Activated T-cell treated with anti-CD3 and anti-CD28 coated beads, Interleukin-2, amount 50 U/mL, for 4 hours (primary cell): ENCODE results near the gene IZUMO1. TPM values are rescaled to one million over a fixed set of nuclear protein-coding genes. Genes with fewer than 3 reads are reported as not detected.
A peak's percentile ranks its signal among the peaks of the same experiment; 100 is the strongest.

ENCODE experiments used
- ATAC-seq, 2 donors: fragments of 200-7000 bp; cut with Tn5 transposase; one replicate each; pipeline ENCODE4 v1.10.0; 2021
- DNase-seq: peaks from one replicate; pipeline ENCODE4 v3.0.0-alpha.2; 2020
- H3K27me3 Mint-ChIP-seq: one replicate; pipeline ENCODE4 v1.8.0; 2021; ENCODE audit warnings: low read depth, mixed read lengths
- H3K36me3 Mint-ChIP-seq: one replicate; pipeline ENCODE4 v1.8.0; 2022; ENCODE audit warnings: mixed read lengths; ENCODE audit not compliant: insufficient read depth
- H3K4me1 Mint-ChIP-seq: one replicate; pipeline ENCODE4 v1.8.0; 2021; ENCODE audit warnings: low read depth, mixed read lengths
- H3K4me3 Mint-ChIP-seq: one replicate; pipeline ENCODE4 v1.8.0; 2021; ENCODE audit warnings: mild to moderate bottlenecking, moderate library complexity, mixed read lengths
- H3K9me3 Mint-ChIP-seq: one replicate; pipeline ENCODE4 v1.8.0; 2021; ENCODE audit warnings: mixed read lengths
- total RNA-seq, 3 donors: library from RNA; stranded (reverse); gene quantifications; one replicate each; pipeline ENCODE4 v1.2.1, GENCODE V29; 2021

The IZUMO1 gene
- total RNA-seq, 3 donors from 2014 or later, result not detected

DNA sequence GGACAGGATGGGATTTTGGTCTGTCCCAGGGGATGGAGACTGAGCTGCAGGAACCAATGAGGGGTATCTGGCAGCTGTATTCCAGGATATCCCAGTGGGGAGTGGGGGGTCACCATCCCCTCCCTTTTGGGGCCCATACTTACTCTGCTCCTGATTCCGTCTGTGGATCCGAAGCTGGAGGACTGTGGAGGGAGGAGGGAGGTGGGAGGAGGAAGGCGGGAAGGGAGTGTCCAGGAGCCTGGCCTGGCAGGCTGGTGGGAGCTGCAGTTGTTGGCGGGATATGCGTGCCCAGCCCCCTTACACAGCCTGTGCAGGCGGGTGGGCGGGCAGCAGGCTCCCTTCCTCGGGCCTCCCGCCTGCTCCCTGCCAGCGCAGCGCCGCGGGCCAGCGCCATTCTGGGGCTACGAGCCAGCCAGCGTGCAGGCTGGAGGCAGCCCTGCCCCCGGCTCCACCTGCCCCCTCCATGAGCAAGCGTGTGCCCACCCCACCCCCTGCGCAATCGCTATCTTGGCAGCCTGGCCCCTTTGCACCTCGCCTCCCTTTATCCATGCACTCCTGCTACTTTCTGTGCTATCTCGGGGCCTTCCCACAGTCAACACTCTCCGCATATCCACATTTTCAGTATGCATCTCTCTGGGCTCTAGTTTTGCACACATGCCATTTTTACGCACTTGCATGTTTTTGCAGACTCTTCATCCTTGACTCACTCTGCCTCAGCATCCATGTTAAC is 30.0 kb downstream of the IZUMO1 start:
- ATAC-seq (no peak), DNase-seq (no peak)
- Mint-ChIP-seq H3K4me1 (peaks cover 19% of the 10 kb centered on the region), H3K27me3 (no peaks in the 10 kb centered on the region), H3K36me3 (no peaks in the 10 kb centered on the region), H3K9me3 (no peaks in the 10 kb centered on the region), H3K4me3 (no peak overlapping the region)

DNA sequence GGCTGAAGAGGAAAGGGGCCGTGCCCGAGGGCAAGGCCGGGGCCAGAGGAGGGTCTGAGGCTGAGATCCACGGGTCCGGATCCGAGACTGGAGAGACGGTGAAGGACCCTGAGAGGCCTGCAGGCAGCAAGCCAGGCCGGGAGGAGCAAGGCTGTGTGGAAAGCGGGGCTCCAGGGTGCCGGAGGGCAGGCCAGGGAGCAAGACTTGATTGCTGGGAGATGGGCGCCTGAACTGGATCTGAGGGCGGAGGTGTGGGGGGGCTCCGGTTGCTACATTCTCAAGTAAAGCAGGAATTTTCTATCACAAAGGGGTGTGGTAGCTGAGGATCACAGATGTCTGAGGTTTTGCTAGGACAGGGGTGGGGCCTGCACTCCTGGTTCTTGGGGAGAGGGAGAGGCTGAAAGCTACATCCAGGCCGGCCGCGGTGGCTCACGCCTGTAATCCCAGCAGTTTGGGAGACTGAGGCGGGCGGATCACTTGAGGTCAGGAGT is 31.0 kb downstream of the IZUMO1 start:
- no peak for ATAC-seq
- Mint-ChIP-seq H3K4me1 (peaks cover 13% of the 10 kb centered on the region), H3K4me3 (peak overlapping the region; percentile 31), H3K9me3 (no peaks in the 10 kb centered on the region), H3K36me3 (peaks cover 2% of the 10 kb centered on the region), H3K27me3 (no peaks in the 10 kb centered on the region)
- DNase-seq, result no peak

DNA sequence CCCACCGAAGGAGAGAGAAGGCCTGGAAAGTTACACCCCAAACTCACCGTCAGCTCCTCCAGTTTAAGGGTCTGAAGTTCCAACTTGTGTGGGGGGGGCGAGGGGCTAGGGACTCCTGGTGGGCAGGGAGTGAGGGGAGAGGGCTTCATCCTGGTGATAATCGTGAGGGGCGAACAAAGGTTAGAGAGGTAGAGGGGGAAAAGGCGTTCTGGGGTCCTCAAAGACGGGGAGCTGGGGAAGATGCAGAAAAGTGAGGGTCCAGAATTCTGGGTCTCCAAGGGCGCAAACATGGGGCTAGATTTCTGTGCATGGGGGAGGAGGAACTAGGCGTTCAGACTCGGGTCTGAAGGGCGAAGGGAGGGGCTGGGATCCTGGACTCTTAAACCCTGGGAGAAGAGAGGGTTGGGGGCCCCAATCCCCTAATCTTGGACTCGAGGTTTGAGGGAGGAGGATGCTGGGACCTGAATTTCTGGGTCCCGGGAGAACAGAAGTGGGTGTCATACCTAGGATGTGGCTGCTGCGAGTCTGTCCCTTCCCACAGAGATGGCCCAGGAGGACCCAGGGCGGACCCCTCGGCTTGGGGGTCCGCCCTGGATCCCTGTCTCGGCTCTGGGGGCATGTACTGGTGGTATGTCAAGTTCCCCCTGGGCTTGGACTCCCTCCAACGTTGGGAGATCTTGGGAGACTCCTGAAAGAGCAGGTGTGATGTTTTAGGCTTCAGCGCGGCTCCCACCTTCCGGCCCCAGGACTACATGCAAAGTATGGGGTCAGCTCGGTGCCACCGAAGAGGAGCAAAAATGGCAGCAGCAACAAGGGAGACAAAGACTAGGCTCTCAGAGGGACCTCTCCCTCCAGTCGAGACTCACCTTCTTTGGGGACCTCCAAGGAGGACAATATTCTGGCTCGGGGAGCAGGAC is 31.7 kb downstream of the IZUMO1 start:
- no peaks in the 10 kb centered on the region for H3K27me3 Mint-ChIP-seq
- DNase-seq (no peak), ATAC-seq (no peak)
- no peaks in the 10 kb centered on the region for H3K9me3 Mint-ChIP-seq
- H3K36me3 Mint-ChIP-seq, result peaks cover 2% of the 10 kb centered on the region
- H3K4me3 Mint-ChIP-seq, result peak overlapping the region; percentile 85
- H3K4me1 Mint-ChIP-seq, result peaks cover 12% of the 10 kb centered on the region

DNA sequence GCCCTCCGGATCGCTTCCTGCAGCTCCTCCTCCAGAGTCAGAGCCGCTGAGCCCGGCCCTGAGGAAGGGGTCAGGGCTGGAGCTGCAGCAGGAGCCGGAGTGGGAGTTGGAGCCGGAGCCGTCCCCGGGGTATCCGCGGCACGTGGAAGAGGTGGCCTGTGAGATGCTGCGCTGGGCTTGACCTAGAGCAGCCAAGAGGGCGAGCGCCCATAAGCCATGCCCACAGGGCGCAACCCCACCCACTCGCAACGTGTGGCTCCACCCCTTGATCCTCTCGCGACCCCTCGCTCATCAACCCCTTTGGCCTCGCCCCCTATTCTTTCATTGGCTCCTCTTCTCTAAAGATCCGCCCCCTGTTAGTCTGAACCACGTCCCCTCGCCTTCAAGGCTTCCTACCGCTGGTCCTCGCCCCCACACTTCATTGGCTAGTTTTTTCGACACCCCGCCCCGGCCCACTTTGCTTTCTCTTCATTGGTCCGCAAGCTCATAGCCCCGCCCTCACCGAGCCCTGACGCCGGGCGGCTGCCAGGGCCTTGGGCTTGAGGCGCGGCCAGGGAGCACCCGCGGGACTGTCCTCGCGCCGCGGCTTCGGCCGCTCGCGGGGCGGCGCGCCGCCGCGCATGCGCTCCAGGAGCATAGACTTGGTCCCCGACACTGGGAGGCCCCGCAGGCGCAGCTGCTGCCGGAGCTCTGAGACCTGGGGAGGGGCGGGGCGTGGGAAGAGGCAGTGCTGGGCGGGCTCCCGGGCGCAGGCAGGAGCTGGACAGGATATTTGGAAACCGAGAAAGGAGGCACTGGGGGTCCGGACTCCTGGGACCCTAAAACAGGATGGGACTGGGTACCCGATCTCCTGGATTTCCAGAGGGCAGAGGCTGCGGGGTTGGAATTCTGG is 32.6 kb downstream of the IZUMO1 start:
- Mint-ChIP-seq H3K4me1 (peaks cover 12% of the 10 kb centered on the region), H3K27me3 (no peaks in the 10 kb centered on the region), H3K36me3 (peaks cover 2% of the 10 kb centered on the region), H3K9me3 (no peaks in the 10 kb centered on the region), H3K4me3 (peak overlapping the region; percentile 85)
- ATAC-seq (peak; percentile 94), DNase-seq (peak; percentile 93)

DNA sequence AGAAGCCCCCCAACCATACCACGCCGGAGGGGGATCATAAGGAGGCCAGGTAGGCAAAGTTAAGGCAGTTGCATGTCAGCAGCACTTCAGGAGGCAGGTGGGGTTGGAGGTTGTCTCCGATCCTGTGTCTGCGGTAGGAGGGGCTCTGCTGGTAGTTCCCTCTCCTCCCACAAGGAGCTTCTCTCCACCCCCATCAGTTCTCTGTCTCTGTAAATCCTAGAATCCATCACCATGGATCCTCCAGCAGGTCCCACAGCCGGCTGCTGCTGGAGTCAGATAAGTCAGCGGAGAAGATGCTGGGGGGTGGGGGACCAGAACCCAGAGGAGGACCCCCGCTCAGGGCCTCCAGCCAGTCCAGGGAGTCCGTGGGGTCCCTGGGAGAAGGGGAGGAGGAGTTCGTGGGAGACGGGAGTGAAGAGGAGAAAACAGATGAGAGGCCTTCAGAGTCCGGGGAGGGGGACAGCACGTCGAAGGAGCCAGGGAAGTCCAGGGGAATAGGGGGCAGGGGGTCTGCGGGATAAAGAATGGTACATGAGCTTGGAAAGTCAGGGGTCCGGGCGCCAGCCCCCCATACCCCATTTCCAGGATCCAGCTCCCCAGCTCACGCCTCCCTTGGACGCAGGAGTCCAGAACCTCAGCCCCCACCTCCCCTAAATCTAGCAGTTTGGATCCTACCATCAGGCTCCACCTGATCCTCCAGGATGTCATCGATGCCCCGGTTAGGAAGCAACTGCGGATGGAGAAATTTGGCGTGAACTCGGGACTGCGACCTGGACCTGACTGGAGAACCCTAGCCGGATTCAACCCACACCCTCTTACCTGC is 33.5 kb downstream of the IZUMO1 start:
- no peaks in the 10 kb centered on the region for H3K9me3 Mint-ChIP-seq

DNA sequence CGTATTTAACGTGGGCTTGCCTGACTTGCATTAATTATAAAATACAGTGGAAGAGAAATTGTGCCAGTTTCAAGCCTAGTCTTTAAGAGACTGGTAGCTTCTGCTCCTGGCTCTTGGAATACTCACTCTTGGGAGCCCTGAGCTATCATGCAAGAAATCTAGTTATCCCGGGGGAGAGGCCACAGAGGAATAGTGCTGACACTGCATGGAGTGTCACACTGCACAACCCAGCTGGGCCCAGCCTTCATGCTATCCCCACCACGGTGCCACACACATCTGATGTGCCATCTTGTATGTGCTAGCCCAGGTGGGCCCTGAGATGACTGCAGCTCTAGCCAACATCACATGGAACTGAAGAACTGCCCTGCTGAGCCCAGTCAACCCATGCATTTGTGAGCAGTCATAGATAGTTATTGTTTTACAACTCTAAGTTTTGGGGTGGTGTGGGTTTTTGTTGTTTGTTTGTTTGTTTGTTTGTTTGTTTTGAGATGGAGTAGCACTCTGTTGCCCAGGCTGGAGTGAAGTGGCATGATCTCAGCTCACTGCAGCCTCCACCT is 35.5 kb downstream of the IZUMO1 start:
- Mint-ChIP-seq H3K4me1 (peaks cover 12% of the 10 kb centered on the region), H3K36me3 (peaks cover 5% of the 10 kb centered on the region), H3K27me3 (no peaks in the 10 kb centered on the region), H3K4me3 (no peak overlapping the region), H3K9me3 (no peaks in the 10 kb centered on the region)
- no peak for ATAC-seq
- DNase-seq, result no peak

More for the DNA sequence above, 33.5 kb downstream of the IZUMO1 start:
- ATAC-seq (no peak), DNase-seq (no peak)
- Mint-ChIP-seq H3K27me3 (no peaks in the 10 kb centered on the region), H3K4me1 (peaks cover 12% of the 10 kb centered on the region), H3K36me3 (peaks cover 2% of the 10 kb centered on the region), H3K4me3 (peak overlapping the region; percentile 85)

DNA sequence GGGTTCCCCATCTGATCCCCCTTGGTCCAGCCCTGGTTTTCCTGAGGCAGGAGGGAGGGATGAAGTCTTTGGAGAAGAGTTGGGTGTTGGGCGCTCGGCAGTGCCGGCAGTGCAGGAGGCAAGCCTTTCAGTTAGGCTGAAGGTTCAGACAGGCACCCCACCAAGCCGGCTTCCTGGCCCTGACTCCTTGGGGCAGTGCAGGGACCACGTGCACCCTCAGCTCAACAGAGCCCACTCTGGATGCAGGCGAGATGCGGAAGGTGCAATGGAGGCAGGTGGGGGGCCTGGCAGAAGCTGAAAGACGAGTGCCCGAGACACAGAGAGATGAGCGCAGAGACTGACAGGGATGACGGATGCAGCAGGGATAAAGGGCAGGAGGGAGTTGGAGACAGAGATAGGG is 38.2 kb downstream of the IZUMO1 start:
- peaks cover under 1% of the 10 kb centered on the region for H3K4me1 Mint-ChIP-seq
- peaks cover 12% of the 10 kb centered on the region for H3K36me3 Mint-ChIP-seq
- no peak for DNase-seq
- H3K27me3 Mint-ChIP-seq, result no peaks in the 10 kb centered on the region
- H3K4me3 Mint-ChIP-seq, result no peak overlapping the region
- no peak for ATAC-seq
- H3K9me3 Mint-ChIP-seq, result no peaks in the 10 kb centered on the region

DNA sequence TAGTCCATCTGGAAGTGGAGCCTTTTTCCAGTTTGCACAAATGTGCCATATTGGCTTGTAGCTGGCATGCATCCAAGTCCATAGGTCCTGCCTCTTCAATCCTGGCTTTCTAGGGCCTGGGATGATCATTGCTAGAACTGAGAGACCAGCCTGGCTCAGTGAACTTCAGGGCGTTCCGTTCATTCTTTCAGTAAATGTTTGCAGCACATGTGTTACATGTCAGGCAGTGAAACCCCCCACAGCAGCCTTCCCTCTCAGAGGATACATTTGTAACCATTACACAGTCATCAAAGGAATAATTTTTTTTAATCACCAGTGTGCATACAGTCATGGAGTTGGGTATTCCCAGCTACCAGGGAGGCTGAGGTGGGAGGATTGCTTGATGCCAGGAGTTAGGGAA is 41.3 kb downstream of the IZUMO1 start:
- no peak overlapping the region for H3K4me3 Mint-ChIP-seq
- H3K9me3 Mint-ChIP-seq, result no peaks in the 10 kb centered on the region
- DNase-seq, result no peak
- no peaks in the 10 kb centered on the region for H3K4me1 Mint-ChIP-seq
- H3K36me3 Mint-ChIP-seq, result peaks cover 21% of the 10 kb centered on the region
- H3K27me3 Mint-ChIP-seq, result no peaks in the 10 kb centered on the region
- no peak for ATAC-seq

DNA sequence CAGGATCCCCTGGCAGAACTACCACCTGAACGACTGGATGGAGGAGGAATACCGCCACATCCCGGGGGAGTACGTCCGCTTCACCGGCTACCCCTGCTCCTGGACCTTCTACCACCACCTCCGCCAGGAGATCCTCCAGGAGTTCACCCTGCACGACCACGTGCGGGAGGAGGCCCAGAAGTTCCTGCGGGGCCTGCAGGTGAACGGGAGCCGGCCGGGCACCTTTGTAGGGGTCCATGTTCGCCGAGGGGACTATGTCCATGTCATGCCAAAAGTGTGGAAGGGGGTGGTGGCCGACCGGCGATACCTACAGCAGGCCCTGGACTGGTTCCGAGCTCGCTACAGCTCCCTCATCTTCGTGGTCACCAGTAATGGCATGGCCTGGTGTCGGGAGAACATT is 43.4 kb downstream of the IZUMO1 start:
- Mint-ChIP-seq H3K27me3 (peaks cover 2% of the 10 kb centered on the region), H3K9me3 (no peaks in the 10 kb centered on the region), H3K4me3 (no peak overlapping the region)

DNA sequence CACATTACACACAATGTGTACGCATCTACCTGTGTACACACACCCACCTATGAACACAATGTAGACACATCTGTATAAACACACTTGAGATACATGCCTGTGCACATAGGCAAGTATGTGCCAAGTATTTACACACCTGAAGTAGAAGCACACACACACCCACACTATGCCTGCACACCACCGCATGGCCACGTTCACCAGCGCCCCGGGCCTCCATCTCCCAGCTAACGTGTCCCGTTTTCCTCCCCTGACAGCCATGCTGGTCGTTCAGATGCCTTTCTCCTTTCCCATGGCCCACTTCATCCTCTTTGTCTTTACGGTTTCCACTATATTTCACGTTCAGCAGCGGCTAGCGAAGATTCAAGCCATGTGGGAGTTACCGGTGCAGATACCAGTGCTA is 44.0 kb downstream of the IZUMO1 start:
- DNase-seq (no peak), ATAC-seq (no peak)
- Mint-ChIP-seq H3K9me3 (no peaks in the 10 kb centered on the region), H3K36me3 (peaks cover 21% of the 10 kb centered on the region), H3K27me3 (peaks cover 5% of the 10 kb centered on the region), H3K4me1 (no peaks in the 10 kb centered on the region), H3K4me3 (no peak overlapping the region)

More for the DNA sequence above, 43.4 kb downstream of the IZUMO1 start:
- Mint-ChIP-seq H3K4me1 (no peaks in the 10 kb centered on the region), H3K36me3 (peaks cover 21% of the 10 kb centered on the region)
- DNase-seq, result no peak
- no peak for ATAC-seq

DNA sequence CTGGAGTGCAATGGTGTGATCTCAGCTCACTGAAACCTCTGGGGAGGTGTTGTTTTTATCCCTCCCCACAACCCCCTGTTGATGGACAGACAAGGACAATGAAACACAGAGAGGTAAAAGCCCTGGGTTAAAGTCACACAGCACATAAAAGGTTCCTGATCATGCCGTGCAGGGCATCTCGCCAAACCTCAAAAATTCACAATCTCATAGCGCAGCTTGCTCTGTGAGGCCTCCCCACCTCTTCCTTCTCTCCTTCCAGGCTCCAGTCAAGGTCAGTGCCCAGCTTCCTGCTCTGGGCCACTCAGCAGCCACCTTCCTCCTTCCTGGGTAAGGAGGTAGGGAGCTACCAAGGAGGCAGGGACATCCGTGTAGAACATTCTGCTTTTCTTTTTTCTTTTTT is 48.7 kb downstream of the IZUMO1 start:
- H3K4me1 Mint-ChIP-seq, result peaks cover 8% of the 10 kb centered on the region
- DNase-seq, result no peak
- peaks cover 10% of the 10 kb centered on the region for H3K36me3 Mint-ChIP-seq
- no peak for ATAC-seq
- no peak overlapping the region for H3K4me3 Mint-ChIP-seq
- H3K27me3 Mint-ChIP-seq, result peaks cover 17% of the 10 kb centered on the region
- H3K9me3 Mint-ChIP-seq, result no peaks in the 10 kb centered on the region

DNA sequence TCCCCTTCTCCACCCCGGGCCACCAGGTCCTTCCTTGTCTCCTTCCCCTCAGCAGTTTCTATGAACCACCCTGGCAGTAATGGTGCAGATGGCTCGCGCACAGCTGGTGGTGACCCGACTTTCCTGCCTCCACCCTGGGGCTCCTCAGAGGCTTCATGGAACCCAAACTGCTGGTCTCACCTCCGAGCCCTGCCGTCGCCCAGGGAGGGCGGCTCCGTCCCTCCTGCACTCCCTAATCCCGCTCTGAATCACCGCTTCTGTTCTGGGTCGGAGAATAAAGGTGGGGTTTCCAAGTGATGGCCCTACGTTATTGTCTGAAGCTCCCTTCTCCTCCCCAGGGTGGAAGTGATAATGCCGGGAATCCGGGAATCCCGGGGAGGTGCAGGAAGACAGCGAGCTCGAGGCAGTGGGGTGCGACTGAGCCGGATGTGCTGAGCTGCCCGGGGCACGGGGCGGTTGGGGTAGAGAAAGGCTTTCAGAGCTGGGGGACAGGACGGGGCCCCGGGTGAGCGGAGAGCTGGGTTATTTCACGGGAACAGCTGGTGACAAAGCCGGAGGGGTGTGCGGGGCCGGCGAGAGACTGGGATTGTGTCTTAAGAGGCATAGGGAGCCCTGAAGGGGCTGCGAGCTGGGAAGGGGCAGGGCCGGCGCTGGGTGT is 50.2 kb downstream of the IZUMO1 start:
- DNase-seq (no peak), ATAC-seq (peak; percentile 58)
- Mint-ChIP-seq H3K27me3 (peaks cover 17% of the 10 kb centered on the region), H3K36me3 (peaks cover 4% of the 10 kb centered on the region), H3K4me3 (peak overlapping the region; percentile 46), H3K4me1 (peaks cover 8% of the 10 kb centered on the region), H3K9me3 (no peaks in the 10 kb centered on the region)
